B cell (primary cell): ENCODE results near the gene FAM217A. TPM values are rescaled to one million over a fixed set of nuclear protein-coding genes. Genes with fewer than 3 reads are reported as not detected.

ENCODE experiments used
- ATAC-seq: fragments of 200-7000 bp; cut with Tn5 transposase; one replicate; pipeline ENCODE4 v1.10.0; 2021; ENCODE audit warnings: low read depth, mild to moderate bottlenecking, moderate number of reproducible peaks, moderate library complexity
- CTCF ChIA-PET: fragments of 350-600 bp; sonication (Branson Sonifier 250); formaldehyde crosslinking; loops from one replicate; lab custom pipeline; 2021; ENCODE audit warnings: antibody characterized with exemption, inconsistent platforms; lab: Charles Lee
- POLR2A ChIA-PET: fragments of 350-600 bp; sonication (Branson Sonifier 250); formaldehyde crosslinking; loops from one replicate; lab custom pipeline; 2021; ENCODE audit warnings: antibody characterized with exemption; lab: Charles Lee
- DNase-seq: peaks from one replicate; pipeline ENCODE4 v3.0.0; 2013
- H2AFZ ChIP-seq: 2 replicates; pipeline ENCODE4 v1.6.1; 2012; ENCODE audit warnings: mild to moderate bottlenecking, low read depth, low read length; ENCODE audit not compliant: insufficient read depth, poor library complexity, severe bottlenecking
- H3K27ac ChIP-seq, 2 donors: 1 replicate in 1 of 2; 2 replicates in 1 of 2; pipeline ENCODE4 v1.5.1; 2012 to 2013; ENCODE audit warnings: low read length in 2 of 2, mild to moderate bottlenecking in 2 of 2, moderate library complexity in 1 of 2
- H3K27me3 ChIP-seq, 4 experiments: fragments of 200-600 bp in 1 of 4; sonication (generic) in 1 of 4; replicated peaks in 1 of 4; 1 replicate in 2 of 4; 2 replicates in 2 of 4; pipeline versions ENCODE4 v1.6.1 to v1.7.0; 2013 to 2016; ENCODE audit warnings: low read length in 3 of 4, mild to moderate bottlenecking in 2 of 4, mixed read lengths in 1 of 4, moderate library complexity in 1 of 4; ENCODE audit not compliant: insufficient read depth in 4 of 4, control insufficient read depth in 3 of 4; ENCODE audit errors: control extremely low read depth in 1 of 4
- H3K36me3 ChIP-seq, 2 experiments: replicated peaks in 1 of 2; 1 replicate in 1 of 2; 2 replicates in 1 of 2; pipeline versions ENCODE4 v1.6.1 to v1.7.1; 2013; ENCODE audit warnings: low read length in 1 of 2; ENCODE audit not compliant: insufficient read depth in 2 of 2, control insufficient read depth in 1 of 2; ENCODE audit errors: control extremely low read depth in 1 of 2, extremely low read depth in 1 of 2
- H3K4me1 ChIP-seq, 2 donors: fragments of 200-600 bp in 1 of 2; sonication (generic) in 1 of 2; 1 replicate in 1 of 2; 2 replicates in 1 of 2; pipeline versions ENCODE4 v1.5.1 to v1.6.1; 2013 to 2017; ENCODE audit warnings: low read length in 2 of 2; ENCODE audit not compliant: control insufficient read depth in 2 of 2, insufficient read depth in 2 of 2
- H3K4me2 ChIP-seq: replicated peaks from 2 replicates; pipeline ENCODE3; 2012; ENCODE audit warnings: mild to moderate bottlenecking, low read depth, low read length; ENCODE audit not compliant: poor library complexity, severe bottlenecking
- H3K4me3 ChIP-seq, 5 experiments: fragments of 200-600 bp in 1 of 5; sonication (generic) in 1 of 5; 1 replicate in 3 of 5; 2 replicates in 2 of 5; pipeline versions ENCODE4 v1.5.1 to v1.7.0; 2011 to 2016; ENCODE audit warnings: low read length in 4 of 5, mild to moderate bottlenecking in 4 of 5, low read depth in 2 of 5, control low read depth in 1 of 5, moderate library complexity in 1 of 5; ENCODE audit not compliant: insufficient read depth in 1 of 5; ENCODE audit errors: control extremely low read depth in 1 of 5, extremely low read depth in 1 of 5
- H3K79me2 ChIP-seq: fragments of 200-600 bp; sonication (generic); one replicate; pipeline ENCODE4 v1.6.0; 2016; ENCODE audit warnings: low read length; ENCODE audit not compliant: control insufficient read depth, insufficient read depth
- H3K9ac ChIP-seq: fragments of 200-600 bp; sonication (generic); 2 replicates; pipeline ENCODE4 v1.6.1; 2017; ENCODE audit warnings: mild to moderate bottlenecking, low read length, moderate library complexity
- H3K9me3 ChIP-seq, 3 donors: one replicate each; pipeline versions ENCODE4 v1.6.1 to v1.7.1; 2013; ENCODE audit warnings: low read length in 2 of 3; ENCODE audit not compliant: control insufficient read depth in 2 of 3, insufficient read depth in 1 of 3; ENCODE audit errors: control extremely low read depth in 1 of 3
- H4K20me1 ChIP-seq: 2 replicates; pipeline ENCODE4 v1.6.0; 2012; ENCODE audit warnings: mild to moderate bottlenecking, low read length; ENCODE audit not compliant: insufficient read depth, control insufficient read depth, poor library complexity, severe bottlenecking
- H3K27ac Mint-ChIP-seq: one replicate; pipeline ENCODE4 v1.8.0; 2021; ENCODE audit warnings: mixed read lengths
- H3K27me3 Mint-ChIP-seq: one replicate; pipeline ENCODE4 v1.8.0; 2021; ENCODE audit warnings: mixed read lengths
- H3K4me1 Mint-ChIP-seq: one replicate; pipeline ENCODE4 v1.8.0; 2021; ENCODE audit warnings: mixed read lengths
- H3K4me3 Mint-ChIP-seq: one replicate; pipeline ENCODE4 v1.8.0; 2021; ENCODE audit warnings: mixed read lengths
- H3K9me3 Mint-ChIP-seq: one replicate; pipeline ENCODE4 v1.8.0; 2022; ENCODE audit warnings: mixed read lengths; ENCODE audit not compliant: insufficient read depth
- CTCF ChIP-seq: fragments of 200-600 bp; IDR thresholded peaks from one replicate; pipeline ENCODE4 v1.8.0; 2022; ENCODE audit warnings: antibody characterized with exemption, mild to moderate bottlenecking
- EZH2 ChIP-seq: IDR thresholded peaks from 2 replicates; pipeline ENCODE4 v1.6.1; 2012; ENCODE audit warnings: borderline replicate concordance, low read depth, mild to moderate bottlenecking, moderate library complexity, low read length; ENCODE audit not compliant: insufficient read depth, poor library complexity, severe bottlenecking
- WGBS: methylation state at CpG from one replicate; pipeline ENCODE4 v1.1.5; 2013; ENCODE audit warnings: missing lambda C conversion rate; ENCODE audit not compliant: insufficient coverage; 5-methylcytosine and 5-hydroxymethylcytosine counted together
- intact Hi-C: fragments of 100-400 bp; cut with micrococcal nuclease; formaldehyde crosslinking; loops from one replicate; pipeline ENCODE4 v1.10.0; 2022
- polyA plus RNA-seq: library from polyadenylated mRNA; depleted of rRNA; stranded (reverse); fragments of >200 nt; gene quantifications from 2 replicates; pipeline ENCODE4 v1.2.3, GENCODE V29; 2012
- total RNA-seq, 2 donors: library from RNA; stranded (reverse); fragments of 120-200 nt in 1 of 2; gene quantifications; 1 replicate in 1 of 2; 2 replicates in 1 of 2; pipeline versions ENCODE4 v1.2.3 to v1.2.4, GENCODE V29; 2013 to 2022

The FAM217A gene
- total and polyA plus RNA-seq, 2 donors (not counting 1 experiment from before 2014, with no cell fraction given) = not detected

GRCh38 chr6:4100655-4101054 lies 21.7 kb upstream of the FAM217A start:
- H3K79me2 ChIP-seq = no peaks in the 10 kb centered on the region
- H3K36me3 ChIP-seq = no peaks in the 10 kb centered on the region
- no peak overlapping the region for H3K27ac ChIP-seq
- ChIA-PET POLR2A (no interaction called here), CTCF (no interaction called here)
- DNase-seq = no peak
- no peak overlapping the region for H2AFZ ChIP-seq
- no peak for ATAC-seq
- peaks cover 0 to 5% (median 0%) of the 10 kb centered on the region in 4 experiments for H3K27me3 ChIP-seq
- Mint-ChIP-seq H3K9me3 (no peaks in the 10 kb centered on the region), H3K27ac (no peak overlapping the region), H3K27me3 (peaks cover 4% of the 10 kb centered on the region), H3K4me1 (no peaks in the 10 kb centered on the region), H3K4me3 (no peak overlapping the region)
- 92% methylated on average over 2 of the region's 5 CpGs for WGBS
- H3K4me1 ChIP-seq = no peaks in the 10 kb centered on the region
- intact Hi-C loops = no loop called here
- H4K20me1 ChIP-seq = no peaks in the 10 kb centered on the region
- no peaks in the 10 kb centered on the region for H3K9me3 ChIP-seq
- no peak overlapping the region for H3K9ac ChIP-seq
- H3K4me2 ChIP-seq = no peak overlapping the region
- no peak for TF ChIP-seq EZH2
- TF ChIP-seq CTCF = no peak
- H3K4me3 ChIP-seq = no peak overlapping the region

- ChIA-PET POLR2A (no interaction called here), CTCF (interaction anchor here (0.7 kb wide), 1 partner anchor 862 kb away, joined by 3 read pairs; no protein-coding TSS in a partner anchor)
- H3K9me3 Mint-ChIP-seq = no peaks in the 10 kb centered on the region
- no peak overlapping the region for H3K4me3 Mint-ChIP-seq
- no peaks in the 10 kb centered on the region for H3K4me1 ChIP-seq
- H3K27ac ChIP-seq = no peak overlapping the region
- H4K20me1 ChIP-seq = no peaks in the 10 kb centered on the region
- H2AFZ ChIP-seq = no peak overlapping the region
- intact Hi-C loops = no loop called here
- no peak overlapping the region for H3K27ac Mint-ChIP-seq
- no peaks in the 10 kb centered on the region for H3K9me3 ChIP-seq
- H3K9ac ChIP-seq = no peak overlapping the region
- no peak overlapping the region for H3K4me3 ChIP-seq
- no peak for ATAC-seq
- TF ChIP-seq CTCF (no peak), EZH2 (no peak)
- no peak overlapping the region for H3K4me2 ChIP-seq
- peaks cover 9% of the 10 kb centered on the region for H3K27me3 Mint-ChIP-seq
- no CpG with 5 or more reads among the region's 1 CpG for WGBS
- H3K4me1 Mint-ChIP-seq = no peaks in the 10 kb centered on the region
- H3K79me2 ChIP-seq = no peaks in the 10 kb centered on the region
- no peaks in the 10 kb centered on the region for H3K36me3 ChIP-seq
- H3K27me3 ChIP-seq = no peaks in the 10 kb centered on the region
- no peak for DNase-seq
These were observed 14.4 kb upstream of the FAM217A start for GRCh38 chr6:4093288-4093687.
